Measurements from ENCODE around the gene FAM237A.

- TF ChIP-seq GATA2 (IDR thresholded peaks at IDR 0.05; ENCODE audit: low read depth, low read length) (no peak), GATA3 (IDR thresholded peaks at IDR 0.05; ENCODE audit: low read depth, low read length) (no peak)
Observed at GRCh38 chr2:206688990-206689389, 46.7 kb downstream of the FAM237A start.
